ENCODE data around the gene BMP8B.
"Not testable (repeated sequence)": the region's sequence is repeated elsewhere in the genome, so short reads cannot be mapped to it uniquely, and the experiment has no call there.

The BMP8B gene

GRCh38 chr1:39776886-39777285 lies 11.8 kb downstream of the BMP8B start:
- DNase-seq, result no peak

GRCh38 chr1:39776400-39776713 lies 12.3 kb downstream of the BMP8B start:
- DNase-seq, result no peak

- DNase-seq, result not testable (repeated sequence)
Observed at GRCh38 chr1:39775676-39776399, 12.8 kb downstream of the BMP8B start.

- not testable (repeated sequence) for DNase-seq
Observed at GRCh38 chr1:39775141-39775540, 13.5 kb downstream of the BMP8B start.

GRCh38 chr1:39773369-39773979 lies 15.2 kb downstream of the BMP8B start:
- DNase-seq, result not testable (repeated sequence)

- DNase-seq, result not testable (repeated sequence)
Observed at GRCh38 chr1:39771022-39771532, 17.6 kb downstream of the BMP8B start, which contains the start of gene OXCT2. OXCT2 (minus strand) TSS chr1:39771348; CDS start chr1:39771255, 93 bp downstream.

GRCh38 chr1:39770100-39771021 lies 18.3 kb downstream of the BMP8B start:
- DNase-seq, result not testable (repeated sequence)

- not testable (repeated sequence) for DNase-seq
Observed at GRCh38 chr1:39769502-39769901, 19.2 kb downstream of the BMP8B start.

GRCh38 chr1:39766466-39766865 lies 22.2 kb downstream of the BMP8B start:
- DNase-seq, result not testable (repeated sequence)

- DNase-seq, result not testable (repeated sequence)
Observed at GRCh38 chr1:39764512-39764911, 24.2 kb downstream of the BMP8B start.

GRCh38 chr1:39763619-39764374 lies 24.9 kb downstream of the BMP8B start:
- not testable (repeated sequence) for DNase-seq

GRCh38 chr1:39762550-39763540 lies 25.8 kb downstream of the BMP8B start:
- no peak for DNase-seq

- no peak for DNase-seq
Observed at GRCh38 chr1:39761557-39762260, 27.0 kb downstream of the BMP8B start.

- DNase-seq, result no peak
Observed at GRCh38 chr1:39761016-39761415, 27.6 kb downstream of the BMP8B start.

GRCh38 chr1:39760074-39761008 lies 28.3 kb downstream of the BMP8B start:
- no peak for DNase-seq

GRCh38 chr1:39759436-39759726 lies 29.3 kb downstream of the BMP8B start:
- DNase-seq, result no peak

- DNase-seq, result no peak
Observed at GRCh38 chr1:39758556-39759435, 29.9 kb downstream of the BMP8B start.

- no peak for DNase-seq
Observed at GRCh38 chr1:39757501-39757900, 31.2 kb downstream of the BMP8B start.
